BE2C (cell line): ENCODE data around the gene CERK.
A peak's percentile ranks its signal among the peaks of the same experiment; 100 is the strongest.

ENCODE experiments used
- DNase-seq: peaks from one replicate; pipeline ENCODE4 v3.0.0-alpha.2; 2020
- H3K27me3 ChIP-seq: fragments of 250-450 bp; sonication (Bioruptor Pico); 2 replicates; pipeline ENCODE4 v1.5.1; 2020; ENCODE audit warnings: mild to moderate bottlenecking
- H3K36me3 ChIP-seq: fragments of 250-450 bp; sonication (Bioruptor Pico); 2 replicates; pipeline ENCODE4 v1.5.1; 2020; ENCODE audit warnings: mild to moderate bottlenecking
- H3K4me1 ChIP-seq: fragments of 250-450 bp; sonication (Bioruptor Pico); 2 replicates; pipeline ENCODE4 v1.5.1; 2020
- H3K4me3 ChIP-seq: 2 replicates; pipeline ENCODE4 v1.5.1; 2011; ENCODE audit warnings: low read depth, low read length
- H3K9me3 ChIP-seq: fragments of 250-450 bp; sonication (Bioruptor Pico); 2 replicates; pipeline ENCODE4 v1.5.1; 2020
- TF ChIP-seq, protein P1 (sequence below): IDR thresholded peaks from 2 replicates; pipeline ENCODE4 v1.5.1; 2012; ENCODE audit warnings: mild to moderate bottlenecking, low read depth, low read length

Gene CERK

DNA sequence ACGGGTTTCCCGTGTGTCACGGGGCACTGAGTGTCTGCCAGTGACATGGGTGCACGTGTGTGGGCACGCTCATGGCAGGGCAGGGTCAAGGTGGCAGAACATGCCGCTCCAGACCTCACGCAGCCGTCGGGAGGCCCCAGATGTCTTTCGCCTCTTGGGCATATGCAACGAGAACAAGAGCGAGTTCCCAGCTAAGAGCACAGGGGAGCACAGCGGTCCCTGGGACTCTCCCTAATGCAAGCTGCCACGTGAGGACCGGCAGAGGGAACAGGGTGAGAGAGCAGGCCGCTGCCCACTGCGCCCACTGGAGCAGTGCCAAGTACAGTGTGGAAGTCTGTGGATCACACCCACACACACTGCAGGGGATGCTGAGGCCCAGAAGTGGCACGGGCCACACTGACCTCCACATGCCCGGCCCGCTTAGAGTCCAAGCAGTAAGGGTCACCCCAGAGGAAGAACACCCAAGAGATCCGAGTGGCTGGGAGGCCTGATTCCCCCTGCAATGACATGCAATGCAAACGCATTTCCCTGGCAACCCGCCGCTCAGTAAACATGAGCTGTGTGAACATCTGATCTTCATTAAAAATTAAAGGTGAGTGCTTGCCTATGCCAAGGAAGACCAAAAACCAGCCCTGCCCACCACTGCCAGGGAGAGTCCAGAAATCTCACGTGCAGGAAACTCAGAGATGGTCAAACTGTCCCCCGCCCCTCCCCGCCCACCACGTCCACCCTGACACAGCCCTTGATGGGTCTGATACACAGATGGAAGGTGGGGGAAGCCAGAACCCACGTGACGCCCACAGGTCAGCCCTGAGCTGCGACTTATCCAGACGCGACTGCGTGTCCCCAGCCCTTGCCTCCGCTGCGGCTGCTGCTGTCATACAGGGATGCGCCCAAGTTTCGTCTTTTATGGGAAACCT is 11.7 kb downstream of the CERK start:
- Histone ChIP-seq H3K4me3 (no peak overlapping the region), H3K36me3 (peaks cover 39% of the 10 kb centered on the region), H3K4me1 (peaks cover 44% of the 10 kb centered on the region), H3K27me3 (no peaks in the 10 kb centered on the region), H3K9me3 (no peaks in the 10 kb centered on the region)
- TF ChIP-seq, protein P1, sequence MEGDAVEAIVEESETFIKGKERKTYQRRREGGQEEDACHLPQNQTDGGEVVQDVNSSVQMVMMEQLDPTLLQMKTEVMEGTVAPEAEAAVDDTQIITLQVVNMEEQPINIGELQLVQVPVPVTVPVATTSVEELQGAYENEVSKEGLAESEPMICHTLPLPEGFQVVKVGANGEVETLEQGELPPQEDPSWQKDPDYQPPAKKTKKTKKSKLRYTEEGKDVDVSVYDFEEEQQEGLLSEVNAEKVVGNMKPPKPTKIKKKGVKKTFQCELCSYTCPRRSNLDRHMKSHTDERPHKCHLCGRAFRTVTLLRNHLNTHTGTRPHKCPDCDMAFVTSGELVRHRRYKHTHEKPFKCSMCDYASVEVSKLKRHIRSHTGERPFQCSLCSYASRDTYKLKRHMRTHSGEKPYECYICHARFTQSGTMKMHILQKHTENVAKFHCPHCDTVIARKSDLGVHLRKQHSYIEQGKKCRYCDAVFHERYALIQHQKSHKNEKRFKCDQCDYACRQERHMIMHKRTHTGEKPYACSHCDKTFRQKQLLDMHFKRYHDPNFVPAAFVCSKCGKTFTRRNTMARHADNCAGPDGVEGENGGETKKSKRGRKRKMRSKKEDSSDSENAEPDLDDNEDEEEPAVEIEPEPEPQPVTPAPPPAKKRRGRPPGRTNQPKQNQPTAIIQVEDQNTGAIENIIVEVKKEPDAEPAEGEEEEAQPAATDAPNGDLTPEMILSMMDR: no peak
- DNase-seq: peak; percentile 55

DNA sequence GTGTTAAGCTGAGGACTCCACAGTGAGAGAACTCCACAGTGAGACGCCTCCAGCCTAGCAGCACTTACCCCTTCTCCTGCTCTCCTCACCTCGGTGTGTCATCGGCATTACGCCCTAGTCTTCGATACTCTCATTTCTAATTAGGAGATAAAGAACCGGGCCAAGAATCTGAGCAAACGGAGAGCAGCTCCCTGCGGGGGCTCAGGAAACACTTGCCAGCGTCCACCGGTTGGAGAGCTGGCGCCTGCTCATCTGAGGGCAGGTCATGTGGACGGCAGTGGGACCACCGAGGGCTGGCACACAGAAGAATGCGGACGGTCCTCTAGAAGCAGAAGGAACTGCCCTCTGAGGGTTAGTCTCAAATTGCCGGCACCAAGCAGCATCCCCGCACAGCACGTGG is 13.0 kb downstream of the CERK start:
- Histone ChIP-seq H3K36me3 (peaks cover 41% of the 10 kb centered on the region), H3K4me3 (no peak overlapping the region), H3K9me3 (no peaks in the 10 kb centered on the region), H3K4me1 (peaks cover 33% of the 10 kb centered on the region), H3K27me3 (no peaks in the 10 kb centered on the region)
- DNase-seq: no peak
- TF ChIP-seq, protein P1: no peak

DNA sequence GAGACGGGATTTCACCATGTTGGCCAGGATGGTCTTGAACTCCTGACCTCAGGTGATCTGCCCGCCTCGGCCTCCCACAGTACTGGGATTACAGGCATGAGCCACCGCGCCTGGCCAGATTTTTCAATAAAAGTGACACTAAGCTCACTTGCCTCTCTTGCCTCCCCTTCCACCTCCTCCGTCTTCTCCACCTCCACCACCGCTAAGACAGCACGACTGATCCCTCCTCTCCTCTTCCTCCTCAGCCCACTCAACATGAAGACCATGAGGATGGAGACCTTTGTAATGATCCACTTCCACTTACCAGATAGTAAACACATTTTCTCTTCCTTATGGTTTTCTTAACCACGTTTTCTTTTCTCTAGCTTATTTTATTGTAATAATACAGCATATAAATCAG is 14.2 kb downstream of the CERK start:
- no peak for DNase-seq
- no peaks in the 10 kb centered on the region for H3K27me3 ChIP-seq
- no peaks in the 10 kb centered on the region for H3K9me3 ChIP-seq
- peaks cover 24% of the 10 kb centered on the region for H3K4me1 ChIP-seq
- H3K36me3 ChIP-seq: peaks cover 46% of the 10 kb centered on the region
- no peak overlapping the region for H3K4me3 ChIP-seq
- TF ChIP-seq, protein P1: no peak

DNA sequence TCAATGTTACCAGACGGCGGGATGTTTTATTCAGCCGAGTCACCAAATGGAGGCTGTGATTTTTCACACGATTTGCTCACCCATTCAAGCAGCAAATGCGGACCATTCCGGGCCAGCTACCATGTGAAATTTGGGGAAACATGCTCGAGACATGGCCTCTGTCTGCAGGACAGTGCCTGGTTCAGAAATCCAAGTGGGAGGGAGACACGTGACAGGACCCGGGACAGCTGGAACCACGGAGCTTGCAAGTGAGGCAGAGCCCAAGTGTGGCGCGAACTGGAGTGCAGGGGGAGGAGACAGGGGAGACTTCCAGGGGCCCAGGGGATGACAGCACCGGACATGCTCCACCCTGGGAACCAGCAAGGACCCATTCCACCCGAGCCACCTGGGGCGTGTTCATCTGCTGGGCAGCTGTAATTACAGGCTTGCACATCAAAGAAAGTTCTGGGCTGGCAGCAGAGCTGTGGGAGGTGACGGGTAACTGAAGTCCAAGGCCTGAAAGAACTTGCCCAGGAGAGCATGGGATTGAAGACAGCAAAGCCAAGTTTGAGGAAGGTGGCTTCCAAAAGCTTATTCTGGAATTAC is 16.5 kb downstream of the CERK start:
- DNase-seq: no peak
- H3K4me1 ChIP-seq: peaks cover 8% of the 10 kb centered on the region
- TF ChIP-seq, protein P1: no peak
- no peaks in the 10 kb centered on the region for H3K9me3 ChIP-seq
- H3K27me3 ChIP-seq: no peaks in the 10 kb centered on the region
- no peak overlapping the region for H3K4me3 ChIP-seq
- peaks cover 62% of the 10 kb centered on the region for H3K36me3 ChIP-seq

DNA sequence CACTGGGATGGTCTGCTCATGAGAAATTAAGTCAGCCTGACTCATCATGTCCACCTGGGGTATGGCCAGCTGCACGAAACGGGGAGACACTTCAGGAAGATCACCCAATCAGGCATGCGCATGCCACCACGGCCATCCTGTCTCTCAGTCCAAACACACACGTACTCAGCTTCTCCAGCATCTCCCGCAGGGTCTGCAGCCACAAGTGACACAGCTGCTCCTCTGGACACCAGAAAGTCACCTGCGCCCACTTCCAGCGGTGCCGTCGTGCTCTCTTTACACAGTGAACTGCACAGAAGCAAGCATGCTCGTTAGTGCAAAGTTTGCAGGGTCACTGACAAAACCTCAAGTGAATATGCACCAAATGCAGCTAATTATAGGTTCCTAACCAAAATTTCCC is 18.1 kb downstream of the CERK start:
- TF ChIP-seq, protein P1: no peak
- no peak for DNase-seq

DNA sequence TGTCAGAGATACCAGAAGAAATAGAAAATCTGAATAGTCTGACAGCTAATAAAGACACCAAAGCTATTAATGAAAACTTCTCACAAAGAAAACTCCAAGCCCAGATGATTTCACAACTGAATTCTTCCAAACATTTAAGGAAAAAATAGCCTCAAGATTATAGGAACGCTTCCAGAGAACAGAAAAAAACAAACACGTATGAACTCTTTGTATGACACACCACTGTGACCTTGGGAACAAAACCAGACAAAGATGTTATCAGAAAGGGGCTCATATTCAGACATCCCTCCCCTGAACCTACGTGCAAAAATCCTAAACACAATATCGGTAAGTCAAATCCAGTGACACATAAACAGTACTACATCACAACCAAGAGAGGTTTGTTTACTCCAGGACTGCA is 23.5 kb downstream of the CERK start:
- H3K4me1 ChIP-seq: peaks cover 4% of the 10 kb centered on the region; the same call in 1 of the 2 replicates
- H3K36me3 ChIP-seq: peaks cover 75% of the 10 kb centered on the region
- TF ChIP-seq, protein P1: no peak
- no peaks in the 10 kb centered on the region for H3K9me3 ChIP-seq
- no peak overlapping the region for H3K4me3 ChIP-seq
- DNase-seq: no peak
- no peaks in the 10 kb centered on the region for H3K27me3 ChIP-seq

More for the DNA sequence above, 18.1 kb downstream of the CERK start:
- no peaks in the 10 kb centered on the region for H3K9me3 ChIP-seq
- H3K36me3 ChIP-seq: peaks cover 61% of the 10 kb centered on the region
- no peak overlapping the region for H3K4me3 ChIP-seq
- H3K27me3 ChIP-seq: no peaks in the 10 kb centered on the region
- H3K4me1 ChIP-seq: peaks cover 4% of the 10 kb centered on the region; the same call in 1 of the 2 replicates
